Right lobe of liver (tissue), 4 donors: Measurements from ENCODE around the gene NKX6-1.

Experiments used
- CTCF ChIP-seq, 4 donors: fragments of 200-600 bp in 3 of 4; fragments of 450-650 bp in 1 of 4; IDR thresholded peaks; one replicate each; pipeline versions ENCODE4 v1.5.1 to v1.8.0; 2016 to 2022; ENCODE audit warnings: antibody characterized with exemption in 4 of 4, mild to moderate bottlenecking in 2 of 4
- POLR2A ChIP-seq: fragments of 450-650 bp; IDR thresholded peaks from one replicate; pipeline ENCODE4 v1.6.1; 2017; ENCODE audit warnings: antibody characterized with exemption, mild to moderate bottlenecking
- donor health status: DM: no; HTN: no; CAD: no.
- donor health status: DM: no; HTN: no; CAD: no.
- donor health status: DM: no; HTN: yes; CAD: no.

- TF ChIP-seq CTCF (IDR thresholded peaks at IDR 0.05), result no peak
- no peak for TF ChIP-seq POLR2A
Observed at GRCh38 chr4:84481860-84482245, 17.2 kb downstream of the NKX6-1 start.
